ENCODE data around the gene PCSK7.

DNA sequence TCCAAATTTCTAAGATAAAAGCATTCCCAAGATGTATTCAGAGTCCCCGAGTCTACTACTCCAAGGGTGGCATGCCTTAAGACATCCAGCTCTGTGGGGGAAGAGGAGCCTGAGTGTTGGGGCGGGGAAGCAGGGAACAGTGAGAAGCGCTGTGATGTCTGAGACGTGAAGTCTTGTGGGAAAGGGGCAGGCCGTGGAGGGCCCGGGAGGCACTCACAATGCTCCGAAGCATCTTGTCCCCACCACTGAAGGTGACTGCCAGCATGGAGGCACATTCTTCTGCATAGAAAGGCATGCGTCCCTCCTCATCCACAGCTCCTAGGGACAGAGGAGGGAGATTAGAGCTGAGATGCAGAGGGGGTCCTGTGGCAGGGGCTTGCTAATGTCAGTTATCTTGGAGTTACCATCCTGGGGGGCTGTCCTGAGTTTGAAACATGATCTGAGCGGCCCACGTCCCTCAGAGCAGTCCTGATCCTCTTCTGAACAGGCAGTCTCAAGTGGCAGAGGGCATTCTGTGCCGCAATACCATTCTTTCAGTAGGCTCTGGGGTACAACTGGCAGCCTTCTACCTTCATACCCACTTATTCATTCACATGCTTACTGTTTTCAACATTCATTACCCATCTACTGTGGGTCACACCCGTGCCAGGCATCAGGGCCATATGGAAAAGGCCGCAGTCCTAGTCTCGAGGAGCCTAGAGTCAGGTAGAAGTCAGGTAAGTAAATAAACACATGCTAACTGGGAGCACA, 8.7 kb downstream of the PCSK7 start:
- TF ChIP-seq, protein P1, sequence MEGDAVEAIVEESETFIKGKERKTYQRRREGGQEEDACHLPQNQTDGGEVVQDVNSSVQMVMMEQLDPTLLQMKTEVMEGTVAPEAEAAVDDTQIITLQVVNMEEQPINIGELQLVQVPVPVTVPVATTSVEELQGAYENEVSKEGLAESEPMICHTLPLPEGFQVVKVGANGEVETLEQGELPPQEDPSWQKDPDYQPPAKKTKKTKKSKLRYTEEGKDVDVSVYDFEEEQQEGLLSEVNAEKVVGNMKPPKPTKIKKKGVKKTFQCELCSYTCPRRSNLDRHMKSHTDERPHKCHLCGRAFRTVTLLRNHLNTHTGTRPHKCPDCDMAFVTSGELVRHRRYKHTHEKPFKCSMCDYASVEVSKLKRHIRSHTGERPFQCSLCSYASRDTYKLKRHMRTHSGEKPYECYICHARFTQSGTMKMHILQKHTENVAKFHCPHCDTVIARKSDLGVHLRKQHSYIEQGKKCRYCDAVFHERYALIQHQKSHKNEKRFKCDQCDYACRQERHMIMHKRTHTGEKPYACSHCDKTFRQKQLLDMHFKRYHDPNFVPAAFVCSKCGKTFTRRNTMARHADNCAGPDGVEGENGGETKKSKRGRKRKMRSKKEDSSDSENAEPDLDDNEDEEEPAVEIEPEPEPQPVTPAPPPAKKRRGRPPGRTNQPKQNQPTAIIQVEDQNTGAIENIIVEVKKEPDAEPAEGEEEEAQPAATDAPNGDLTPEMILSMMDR (IDR thresholded peaks at IDR 0.05; ENCODE audit: poor library complexity): no peak
- TF ChIP-seq EZH2 (IDR thresholded peaks at IDR 0.05; ENCODE audit: borderline replicate concordance) (no peak), EZH2phosphoT487 (IDR thresholded peaks at IDR 0.05; ENCODE audit: low read depth, severe bottlenecking, unreplicated experiment) (no peak)

Data from hepatocyte (in vitro differentiated cells).